ENCODE data around the gene CENPL.

CENPL gene

DNA sequence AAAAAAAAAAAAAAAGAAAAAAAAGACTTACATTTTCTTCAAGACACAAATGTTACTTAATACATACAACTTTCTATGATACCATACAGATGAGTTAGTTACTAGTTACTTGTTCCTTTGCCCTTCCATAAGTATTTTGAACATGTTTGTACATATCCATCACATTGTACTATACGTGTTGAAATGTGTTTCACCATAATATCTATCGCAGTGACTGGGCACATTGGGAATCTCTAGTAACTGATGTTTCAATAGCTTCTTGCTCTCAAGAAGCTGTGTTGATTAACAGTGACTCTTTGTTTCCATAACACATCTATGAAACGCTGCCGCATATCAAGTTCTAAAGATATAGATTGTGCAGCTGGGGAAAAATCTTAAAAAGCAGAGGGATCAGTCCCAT is 67.0 kb downstream of the CENPL start:
- DNase-seq, result no peak

DNA sequence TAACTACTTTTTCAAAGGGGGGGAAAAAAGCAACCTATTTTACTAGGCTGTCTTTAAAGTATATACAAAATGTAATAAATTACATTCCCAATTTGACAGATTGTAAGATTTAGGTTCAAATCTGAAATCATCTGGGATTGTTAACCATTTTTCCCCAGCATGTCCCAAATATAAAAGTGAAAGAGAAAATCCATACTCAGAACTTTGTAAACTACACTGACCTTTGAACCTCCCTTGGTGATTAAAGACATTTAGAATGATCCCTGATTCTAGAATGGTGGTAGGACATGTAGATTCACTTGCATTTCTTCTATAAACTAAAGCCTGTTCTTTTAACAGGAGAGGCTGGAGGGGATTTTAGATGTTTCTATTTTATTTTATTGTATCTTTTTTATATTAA is 70.9 kb downstream of the CENPL start:
- DNase-seq, result no peak
